HEK293 (cell line): Measurements from ENCODE around the gene PPARA.

Source experiments
- GLI4 ChIP-seq: fragments of 450-650 bp; formaldehyde crosslinking; IDR thresholded peaks from 2 replicates; pipeline ENCODE4 v1.5.1; 2016; ENCODE audit warnings: missing biosample characterization, missing genetic modification characterization
- GLIS2 ChIP-seq: fragments of 450-650 bp; formaldehyde crosslinking; IDR thresholded peaks from 2 replicates; pipeline ENCODE4 v1.5.1; 2016; ENCODE audit warnings: missing biosample characterization, missing genetic modification characterization
- HIC1 ChIP-seq: fragments of 450-650 bp; formaldehyde crosslinking; IDR thresholded peaks from 2 replicates; pipeline ENCODE4 v1.5.1; 2016; ENCODE audit warnings: missing biosample characterization, missing genetic modification characterization
- KLF16 ChIP-seq: fragments of 450-650 bp; formaldehyde crosslinking; IDR thresholded peaks from 2 replicates; pipeline ENCODE4 v1.5.1; 2017; ENCODE audit warnings: missing biosample characterization, missing genetic modification characterization
- KLF9 ChIP-seq: fragments of 450-650 bp; formaldehyde crosslinking; IDR thresholded peaks from 2 replicates; pipeline ENCODE4 v1.5.1; 2016; ENCODE audit warnings: missing biosample characterization, missing genetic modification characterization, low read depth
- PBX3 ChIP-seq: sonication (generic); formaldehyde crosslinking; IDR thresholded peaks from 2 replicates; pipeline ENCODE4 v1.8.1; 2022; ENCODE audit warnings: mild to moderate bottlenecking, moderate library complexity, missing genetic modification reagents
- SETDB1 ChIP-seq: IDR thresholded peaks from one replicate; pipeline ENCODE4 v1.6.1; 2017; ENCODE audit warnings: mild to moderate bottlenecking, low read length, moderate library complexity, mixed read lengths; ENCODE audit not compliant: insufficient read length
- SP3 ChIP-seq: fragments of 450-650 bp; formaldehyde crosslinking; IDR thresholded peaks from 2 replicates; pipeline ENCODE4 v1.5.1; 2016; ENCODE audit warnings: missing biosample characterization, missing genetic modification characterization
- SP7 ChIP-seq: fragments of 450-650 bp; formaldehyde crosslinking; IDR thresholded peaks from 2 replicates; pipeline ENCODE4 v1.5.1; 2016; ENCODE audit warnings: missing biosample characterization, missing genetic modification characterization
- TRIM28 ChIP-seq: IDR thresholded peaks from 2 replicates; pipeline ENCODE4 v1.6.1; 2011; ENCODE audit warnings: low read length, control low read depth, borderline replicate concordance
- WT1 ChIP-seq: fragments of 450-650 bp; formaldehyde crosslinking; IDR thresholded peaks from 2 replicates; pipeline ENCODE4 v1.5.1; 2016; ENCODE audit warnings: missing biosample characterization, missing genetic modification characterization
- YY1 ChIP-seq: fragments of 450-650 bp; formaldehyde crosslinking; IDR thresholded peaks from 2 replicates; pipeline ENCODE4 v1.5.1; 2018; ENCODE audit warnings: missing biosample characterization, missing genetic modification characterization
- ZBTB10 ChIP-seq: fragments of 450-650 bp; formaldehyde crosslinking; IDR thresholded peaks from 2 replicates; pipeline ENCODE4 v1.5.1; 2016; ENCODE audit warnings: missing biosample characterization, missing genetic modification characterization
- ZBTB26 ChIP-seq: fragments of 450-650 bp; formaldehyde crosslinking; optimal IDR thresholded peaks from 2 replicates; pipeline ENCODE3; 2016; ENCODE audit warnings: missing biosample characterization, mild to moderate bottlenecking, missing genetic modification characterization
- ZBTB44 ChIP-seq: fragments of 450-650 bp; IDR thresholded peaks from 2 replicates; pipeline ENCODE4 v1.5.1; 2018; ENCODE audit warnings: missing biosample characterization, mild to moderate bottlenecking, missing genetic modification characterization
- ZBTB7A ChIP-seq: fragments of 450-650 bp; formaldehyde crosslinking; IDR thresholded peaks from 2 replicates; pipeline ENCODE4 v1.5.1; 2016; ENCODE audit warnings: low read depth, missing biosample characterization, missing genetic modification characterization
- ZNF121 ChIP-seq: fragments of 450-650 bp; formaldehyde crosslinking; IDR thresholded peaks from 2 replicates; pipeline ENCODE4 v1.5.1; 2016; ENCODE audit warnings: missing biosample characterization, missing genetic modification characterization
- ZNF138 ChIP-seq: fragments of 450-650 bp; formaldehyde crosslinking; IDR thresholded peaks from 2 replicates; pipeline ENCODE4 v1.5.1; 2016; ENCODE audit warnings: missing biosample characterization, missing genetic modification characterization, borderline replicate concordance
- ZNF16 ChIP-seq: fragments of 450-650 bp; formaldehyde crosslinking; IDR thresholded peaks from 2 replicates; pipeline ENCODE4 v1.5.1; 2016; ENCODE audit warnings: low read depth, missing biosample characterization, missing genetic modification characterization
- ZNF239 ChIP-seq: fragments of 450-650 bp; formaldehyde crosslinking; IDR thresholded peaks from 2 replicates; pipeline ENCODE4 v1.5.1; 2016; ENCODE audit warnings: missing biosample characterization, missing genetic modification characterization
- ZNF341 ChIP-seq: fragments of 450-650 bp; formaldehyde crosslinking; IDR thresholded peaks from 2 replicates; pipeline ENCODE4; 2016; ENCODE audit warnings: low read depth, missing biosample characterization, missing genetic modification characterization
- ZNF48 ChIP-seq: fragments of 450-650 bp; formaldehyde crosslinking; IDR thresholded peaks from 2 replicates; pipeline ENCODE4 v1.5.1; 2016; ENCODE audit warnings: missing biosample characterization, missing genetic modification characterization
- ZNF501 ChIP-seq: fragments of 450-650 bp; formaldehyde crosslinking; IDR thresholded peaks from 2 replicates; pipeline ENCODE4 v1.5.1; 2016; ENCODE audit warnings: missing biosample characterization, missing genetic modification characterization
- ZNF571 ChIP-seq: fragments of 450-650 bp; formaldehyde crosslinking; IDR thresholded peaks from 2 replicates; pipeline ENCODE4 v1.5.0; 2017; ENCODE audit warnings: missing biosample characterization, missing genetic modification characterization
- ZNF768 ChIP-seq: fragments of 450-650 bp; formaldehyde crosslinking; IDR thresholded peaks from 2 replicates; pipeline ENCODE4 v1.5.1; 2018; ENCODE audit warnings: missing biosample characterization, mild to moderate bottlenecking, missing genetic modification characterization
- ZNF792 ChIP-seq: fragments of 450-650 bp; formaldehyde crosslinking; IDR thresholded peaks from 2 replicates; pipeline ENCODE4 v1.5.1; 2016; ENCODE audit warnings: missing biosample characterization, missing genetic modification characterization
- ZSCAN16 ChIP-seq: fragments of 450-650 bp; formaldehyde crosslinking; IDR thresholded peaks from 2 replicates; pipeline ENCODE4 v1.5.1; 2016; ENCODE audit warnings: missing biosample characterization, missing genetic modification characterization
- ZSCAN30 ChIP-seq: fragments of 450-650 bp; IDR thresholded peaks from 2 replicates; pipeline ENCODE4 v1.5.1; 2018; ENCODE audit warnings: missing biosample characterization, mild to moderate bottlenecking, missing genetic modification characterization, moderate library complexity
- ZXDB ChIP-seq: fragments of 450-650 bp; formaldehyde crosslinking; IDR thresholded peaks from 2 replicates; pipeline ENCODE4 v1.5.1; 2016; ENCODE audit warnings: missing biosample characterization, missing genetic modification characterization
- TF ChIP-seq, protein P1 (sequence below): fragments of 450-650 bp; IDR thresholded peaks from 2 replicates; pipeline ENCODE4 v1.5.1; 2018; ENCODE audit warnings: missing biosample characterization, missing genetic modification characterization

The PPARA gene

DNA sequence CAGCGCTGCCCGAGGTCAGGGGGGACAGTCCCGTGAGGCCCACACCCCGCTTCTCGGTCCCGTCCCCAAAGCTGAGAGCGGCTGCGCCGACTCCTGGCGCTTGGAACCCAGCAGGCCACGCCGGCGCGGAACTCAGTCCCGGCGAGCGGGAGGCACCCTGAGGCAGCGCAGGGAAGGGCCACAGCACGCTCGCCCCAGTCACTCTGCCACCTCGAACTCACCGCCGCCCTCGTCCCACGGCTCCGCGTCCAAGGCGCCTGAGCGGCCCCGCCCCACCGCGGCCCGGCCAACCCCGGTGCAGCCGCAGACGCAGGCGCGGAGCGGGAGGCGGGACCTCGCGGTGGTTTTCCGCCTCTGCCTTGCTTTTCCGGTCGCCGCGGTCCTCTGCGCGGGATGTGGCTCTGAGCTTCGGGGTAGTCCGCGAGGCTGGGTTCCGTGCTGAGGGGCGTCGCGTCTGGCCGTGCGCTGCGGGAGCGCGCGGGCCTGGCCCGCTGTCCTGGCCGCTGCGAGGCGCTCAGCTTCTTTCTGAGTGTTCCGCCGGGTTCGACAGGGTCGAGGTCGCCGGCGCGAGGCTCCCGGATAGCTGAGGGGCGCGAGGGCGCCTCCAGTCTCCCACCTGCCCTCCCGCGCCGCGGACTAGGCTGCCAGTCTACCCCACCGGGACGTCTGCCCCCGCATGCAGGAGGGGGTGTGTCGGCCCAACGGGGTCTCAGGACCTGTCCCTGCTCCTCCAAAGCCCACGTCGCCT lies 99.9 kb downstream of the PPARA start, which contains the start of gene CDPF1 (continued):
- TF ChIP-seq ZBTB44 (tag by site-specific recombination) (0 out of 2 replicates have a peak, but pooled peaks have one; percentile 17), GLI4 (tag by site-specific recombination) (0 out of 2 replicates have a peak, but pooled peaks have one; percentile 20), YY1 (tag by site-specific recombination) (peak; percentile 25; the same call in 1 of the 2 replicates), ZBTB7A (tag by site-specific recombination) (peak; percentile 29; the same call in 1 of the 2 replicates), PBX3 (CRISPR knock-in tag) (peak; percentile 92), SETDB1 (peak; percentile 77), HIC1 (peak; percentile 81; the same call in 1 of the 2 replicates), ZNF571 (tag by site-specific recombination) (no peak), ZNF768 (tag by site-specific recombination) (no peak), ZSCAN30 (no peak), ZNF121 (tag by site-specific recombination) (no peak), SP3 (peak; percentile 26; the same call in 1 of the 2 replicates), ZNF792 (tag by site-specific recombination) (peak; percentile 79; the same call in 1 of the 2 replicates), TRIM28 (0 out of 2 replicates have a peak, but pooled peaks have one; percentile 49), KLF16 (tag by site-specific recombination) (0 out of 2 replicates have a peak, but pooled peaks have one; percentile 43), ZBTB10 (tag by site-specific recombination) (peak; percentile 88), GLIS2 (tag by site-specific recombination) (peak; percentile 90), ZSCAN16 (tag by site-specific recombination) (no peak), ZNF48 (tag by site-specific recombination) (no peak), ZNF501 (peak; percentile 67; the same call in 1 of the 2 replicates), ZNF239 (no peak), ZBTB26 (tag by site-specific recombination) (peak; percentile 94), SP7 (peak; percentile 72), ZNF341 (tag by site-specific recombination) (peak; percentile 55), ZNF16 (tag by site-specific recombination) (no peak), ZNF138 (tag by site-specific recombination) (no peak), KLF9 (peak; percentile 60; the same call in 1 of the 2 replicates), WT1 (tag by site-specific recombination) (0 out of 2 replicates have a peak, but pooled peaks have one; percentile 12), ZXDB (tag by site-specific recombination) (peak; percentile 75)
- TF ChIP-seq, protein P1, sequence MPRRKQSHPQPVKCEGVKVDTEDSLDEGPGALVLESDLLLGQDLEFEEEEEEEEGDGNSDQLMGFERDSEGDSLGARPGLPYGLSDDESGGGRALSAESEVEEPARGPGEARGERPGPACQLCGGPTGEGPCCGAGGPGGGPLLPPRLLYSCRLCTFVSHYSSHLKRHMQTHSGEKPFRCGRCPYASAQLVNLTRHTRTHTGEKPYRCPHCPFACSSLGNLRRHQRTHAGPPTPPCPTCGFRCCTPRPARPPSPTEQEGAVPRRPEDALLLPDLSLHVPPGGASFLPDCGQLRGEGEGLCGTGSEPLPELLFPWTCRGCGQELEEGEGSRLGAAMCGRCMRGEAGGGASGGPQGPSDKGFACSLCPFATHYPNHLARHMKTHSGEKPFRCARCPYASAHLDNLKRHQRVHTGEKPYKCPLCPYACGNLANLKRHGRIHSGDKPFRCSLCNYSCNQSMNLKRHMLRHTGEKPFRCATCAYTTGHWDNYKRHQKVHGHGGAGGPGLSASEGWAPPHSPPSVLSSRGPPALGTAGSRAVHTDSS, result no peak
